ENCODE data around the gene SURF1. TPM values are rescaled to one million over a fixed set of nuclear protein-coding genes. Genes with fewer than 3 reads are reported as not detected.

Gene SURF1
- total RNA-seq, 1 donor: 26.4 TPM

GRCh38 chr9:133375724-133376654 lies 19.7 kb upstream of the SURF1 start, which contains the start of the genes STKLD1 and SURF4:
Gene STKLD1, plus strand, starts transcription at chr9:133376366. Its CDS starts 108 bp downstream, at chr9:133376474.
Gene SURF4, minus strand, starts transcription at chr9:133376060. Its CDS starts 91 bp downstream, at chr9:133375969.
- Histone ChIP-seq H3K9me3 (ENCODE audit: low read depth, low read length) (no peaks in the 10 kb centered on the region), H3K4me1 (ENCODE audit: insufficient read depth, low read length) (peaks cover 49% of the 10 kb centered on the region), H3K4me3 (ENCODE audit: low read length) (peak within 1 kb of the TSS; percentile 76), H3K27me3 (ENCODE audit: insufficient read depth, low read length) (no peaks in the 10 kb centered on the region)

GRCh38 chr9:133375116-133375723 lies 18.9 kb upstream of the SURF1 start:
- Histone ChIP-seq H3K4me1 (ENCODE audit: insufficient read depth, low read length) (peaks cover 56% of the 10 kb centered on the region), H3K4me3 (ENCODE audit: low read length) (peak overlapping the region; percentile 76), H3K27me3 (ENCODE audit: insufficient read depth, low read length) (no peaks in the 10 kb centered on the region), H3K9me3 (ENCODE audit: low read depth, low read length) (no peaks in the 10 kb centered on the region)

GRCh38 chr9:133374612-133375115 lies 18.4 kb upstream of the SURF1 start:
- H3K9me3 ChIP-seq (ENCODE audit: low read depth, low read length): no peaks in the 10 kb centered on the region
- H3K27me3 ChIP-seq (ENCODE audit: insufficient read depth, low read length): no peaks in the 10 kb centered on the region
- H3K4me1 ChIP-seq (ENCODE audit: insufficient read depth, low read length): peaks cover 62% of the 10 kb centered on the region
- peak overlapping the region; percentile 76 for H3K4me3 ChIP-seq (ENCODE audit: low read length)

- no peaks in the 10 kb centered on the region for H3K9me3 ChIP-seq (ENCODE audit: low read depth, low read length)
- no peaks in the 10 kb centered on the region for H3K27me3 ChIP-seq (ENCODE audit: insufficient read depth, low read length)
- peaks cover 82% of the 10 kb centered on the region for H3K4me1 ChIP-seq (ENCODE audit: insufficient read depth, low read length)
- no peak overlapping the region for H3K4me3 ChIP-seq (ENCODE audit: low read length)
Observed at GRCh38 chr9:133372144-133372543, 15.9 kb upstream of the SURF1 start.

GRCh38 chr9:133371261-133371711 lies 15.0 kb upstream of the SURF1 start:
- Histone ChIP-seq H3K4me1 (ENCODE audit: insufficient read depth, low read length) (peaks cover 76% of the 10 kb centered on the region), H3K9me3 (ENCODE audit: low read depth, low read length) (no peaks in the 10 kb centered on the region), H3K27me3 (ENCODE audit: insufficient read depth, low read length) (no peaks in the 10 kb centered on the region), H3K4me3 (ENCODE audit: low read length) (peak overlapping the region; percentile 18)

GRCh38 chr9:133370685-133371084 lies 14.4 kb upstream of the SURF1 start:
- Histone ChIP-seq H3K27me3 (ENCODE audit: insufficient read depth, low read length) (no peaks in the 10 kb centered on the region), H3K4me1 (ENCODE audit: insufficient read depth, low read length) (peaks cover 76% of the 10 kb centered on the region), H3K9me3 (ENCODE audit: low read depth, low read length) (no peaks in the 10 kb centered on the region), H3K4me3 (ENCODE audit: low read length) (peak overlapping the region; percentile 18)

- H3K27me3 ChIP-seq (ENCODE audit: insufficient read depth, low read length): no peaks in the 10 kb centered on the region
- no peak overlapping the region for H3K4me3 ChIP-seq (ENCODE audit: low read length)
- H3K4me1 ChIP-seq (ENCODE audit: insufficient read depth, low read length): peaks cover 72% of the 10 kb centered on the region
- no peaks in the 10 kb centered on the region for H3K9me3 ChIP-seq (ENCODE audit: low read depth, low read length)
Observed at GRCh38 chr9:133369933-133370332, 13.6 kb upstream of the SURF1 start.

GRCh38 chr9:133369422-133369821 lies 13.1 kb upstream of the SURF1 start:
- H3K27me3 ChIP-seq (ENCODE audit: insufficient read depth, low read length): no peaks in the 10 kb centered on the region
- H3K4me1 ChIP-seq (ENCODE audit: insufficient read depth, low read length): peaks cover 67% of the 10 kb centered on the region
- H3K9me3 ChIP-seq (ENCODE audit: low read depth, low read length): no peaks in the 10 kb centered on the region
- H3K4me3 ChIP-seq (ENCODE audit: low read length): no peak overlapping the region

- H3K9me3 ChIP-seq (ENCODE audit: low read depth, low read length): no peaks in the 10 kb centered on the region
- H3K27me3 ChIP-seq (ENCODE audit: insufficient read depth, low read length): no peaks in the 10 kb centered on the region
- peaks cover 57% of the 10 kb centered on the region for H3K4me1 ChIP-seq (ENCODE audit: insufficient read depth, low read length)
- no peak overlapping the region for H3K4me3 ChIP-seq (ENCODE audit: low read length)
Observed at GRCh38 chr9:133368249-133368881, 12.1 kb upstream of the SURF1 start.

- H3K4me1 ChIP-seq (ENCODE audit: insufficient read depth, low read length): peaks cover 51% of the 10 kb centered on the region
- no peaks in the 10 kb centered on the region for H3K27me3 ChIP-seq (ENCODE audit: insufficient read depth, low read length)
- no peak overlapping the region for H3K4me3 ChIP-seq (ENCODE audit: low read length)
Observed at GRCh38 chr9:133367778-133368177, 11.5 kb upstream of the SURF1 start.

GRCh38 chr9:133367221-133367620 lies 10.9 kb upstream of the SURF1 start:
- H3K9me3 ChIP-seq (ENCODE audit: low read depth, low read length): no peaks in the 10 kb centered on the region
- peaks cover 45% of the 10 kb centered on the region for H3K4me1 ChIP-seq (ENCODE audit: insufficient read depth, low read length)
- H3K4me3 ChIP-seq (ENCODE audit: low read length): no peak overlapping the region
- no peaks in the 10 kb centered on the region for H3K27me3 ChIP-seq (ENCODE audit: insufficient read depth, low read length)

More at GRCh38 chr9:133367778-133368177, 11.5 kb upstream of the SURF1 start:
- no peaks in the 10 kb centered on the region for H3K9me3 ChIP-seq (ENCODE audit: low read depth, low read length)

- no peak overlapping the region for H3K4me3 ChIP-seq (ENCODE audit: low read length)
- H3K4me1 ChIP-seq (ENCODE audit: insufficient read depth, low read length): peaks cover 37% of the 10 kb centered on the region
- no peaks in the 10 kb centered on the region for H3K9me3 ChIP-seq (ENCODE audit: low read depth, low read length)
- H3K27me3 ChIP-seq (ENCODE audit: insufficient read depth, low read length): no peaks in the 10 kb centered on the region
Observed at GRCh38 chr9:133366435-133366834, 10.1 kb upstream of the SURF1 start.

GRCh38 chr9:133362359-133363044 lies 6.2 kb upstream of the SURF1 start:
- Histone ChIP-seq H3K27me3 (ENCODE audit: insufficient read depth, low read length) (no peaks in the 10 kb centered on the region), H3K4me1 (ENCODE audit: insufficient read depth, low read length) (peaks cover 5% of the 10 kb centered on the region), H3K9me3 (ENCODE audit: low read depth, low read length) (no peaks in the 10 kb centered on the region), H3K4me3 (ENCODE audit: low read length) (no peak overlapping the region)

- H3K4me3 ChIP-seq (ENCODE audit: low read length): no peak overlapping the region
- no peaks in the 10 kb centered on the region for H3K9me3 ChIP-seq (ENCODE audit: low read depth, low read length)
- no peaks in the 10 kb centered on the region for H3K27me3 ChIP-seq (ENCODE audit: insufficient read depth, low read length)
- H3K4me1 ChIP-seq (ENCODE audit: insufficient read depth, low read length): peaks cover 14% of the 10 kb centered on the region
Observed at GRCh38 chr9:133361507-133362092, 5.3 kb upstream of the SURF1 start.

All from mononuclear cell (primary cell).